OCI-LY1 (cell line): ENCODE measurements around the gene ZNF579.

Experiments used
- H2AFZ ChIP-seq: fragments of 200-600 bp; sonication (generic), shearing (Covaris generic); 2 replicates; pipeline ENCODE4 v1.6.0; 2014; ENCODE audit warnings: antibody characterized with exemption, mild to moderate bottlenecking, low read length
- H3F3A ChIP-seq: fragments of 200-600 bp; sonication (generic), shearing (Covaris generic); 2 replicates; pipeline ENCODE4 v1.6.0; 2014; ENCODE audit warnings: mild to moderate bottlenecking, antibody characterized with exemption, low read length, moderate library complexity; ENCODE audit not compliant: insufficient read depth
- H3K27ac ChIP-seq: fragments of 200-600 bp; sonication (generic); 2 replicates; pipeline ENCODE4 v1.5.1; 2014; ENCODE audit warnings: low read length, mixed run types, mild to moderate bottlenecking, low read depth; ENCODE audit not compliant: poor library complexity, severe bottlenecking
- H3K27me3 ChIP-seq: fragments of 200-600 bp; sonication (generic); 2 replicates; pipeline ENCODE4 v1.6.0; 2014; ENCODE audit warnings: antibody characterized with exemption, mild to moderate bottlenecking, low read length, moderate library complexity; ENCODE audit not compliant: insufficient read depth
- H3K36me3 ChIP-seq: fragments of 200-600 bp; sonication (generic); 2 replicates; pipeline ENCODE4 v1.6.1; 2014; ENCODE audit warnings: mild to moderate bottlenecking, antibody characterized with exemption, low read length, moderate library complexity, mixed read lengths; ENCODE audit not compliant: insufficient read depth
- H3K4me1 ChIP-seq: fragments of 200-600 bp; sonication (generic); 2 replicates; pipeline ENCODE4 v1.5.1; 2014; ENCODE audit warnings: mild to moderate bottlenecking, low read length, moderate library complexity; ENCODE audit not compliant: insufficient read depth, severe bottlenecking
- H3K4me2 ChIP-seq: fragments of 200-600 bp; sonication (generic), shearing (Covaris generic); 2 replicates; pipeline ENCODE4 v1.6.1; 2014; ENCODE audit warnings: low read length
- H3K4me3 ChIP-seq: fragments of 200-600 bp; sonication (generic); 2 replicates; pipeline ENCODE4 v1.5.1; 2014; ENCODE audit warnings: low read length, low read depth, mild to moderate bottlenecking, mixed read lengths; ENCODE audit not compliant: poor library complexity, severe bottlenecking
- H3K79me2 ChIP-seq: fragments of 200-600 bp; shearing (Covaris generic); 2 replicates; pipeline ENCODE4 v1.6.1; 2016; ENCODE audit warnings: mixed run types, low read length, mixed read lengths; ENCODE audit not compliant: insufficient read depth
- H3K9ac ChIP-seq: fragments of 200-600 bp; sonication (generic), shearing (Covaris generic); 2 replicates; pipeline ENCODE4 v1.6.1; 2014; ENCODE audit warnings: mild to moderate bottlenecking, low read length, mixed read lengths
- H3K9me2 ChIP-seq: fragments of 200-600 bp; sonication (generic), shearing (Covaris generic); 2 replicates; pipeline ENCODE4 v1.6.1; 2014; ENCODE audit warnings: low read depth, mild to moderate bottlenecking, low read length, mixed read lengths
- H3K9me3 ChIP-seq: fragments of 200-600 bp; shearing (Covaris generic); 2 replicates; pipeline ENCODE4 v1.6.1; 2014; ENCODE audit warnings: low read length, mixed read lengths
- H4K20me1 ChIP-seq: fragments of 200-600 bp; sonication (generic), shearing (Covaris generic); 2 replicates; pipeline ENCODE4 v1.6.0; 2016; ENCODE audit warnings: mild to moderate bottlenecking, low read length; ENCODE audit not compliant: insufficient read depth
- CTCF ChIP-seq: fragments of 200-600 bp; sonication (generic), shearing (Covaris generic); IDR thresholded peaks from 2 replicates; pipeline ENCODE4 v1.5.1; 2017; ENCODE audit warnings: mild to moderate bottlenecking, antibody characterized with exemption, low read length, moderate library complexity, mixed read lengths
- EZH2 ChIP-seq: fragments of 200-600 bp; sonication (generic), shearing (Covaris generic); IDR thresholded peaks from 2 replicates; pipeline ENCODE4 v1.8.0; 2017; ENCODE audit warnings: borderline replicate concordance, mixed run types, mild to moderate bottlenecking, antibody characterized with exemption, low read length, moderate library complexity, mixed read lengths

Gene ZNF579

DNA sequence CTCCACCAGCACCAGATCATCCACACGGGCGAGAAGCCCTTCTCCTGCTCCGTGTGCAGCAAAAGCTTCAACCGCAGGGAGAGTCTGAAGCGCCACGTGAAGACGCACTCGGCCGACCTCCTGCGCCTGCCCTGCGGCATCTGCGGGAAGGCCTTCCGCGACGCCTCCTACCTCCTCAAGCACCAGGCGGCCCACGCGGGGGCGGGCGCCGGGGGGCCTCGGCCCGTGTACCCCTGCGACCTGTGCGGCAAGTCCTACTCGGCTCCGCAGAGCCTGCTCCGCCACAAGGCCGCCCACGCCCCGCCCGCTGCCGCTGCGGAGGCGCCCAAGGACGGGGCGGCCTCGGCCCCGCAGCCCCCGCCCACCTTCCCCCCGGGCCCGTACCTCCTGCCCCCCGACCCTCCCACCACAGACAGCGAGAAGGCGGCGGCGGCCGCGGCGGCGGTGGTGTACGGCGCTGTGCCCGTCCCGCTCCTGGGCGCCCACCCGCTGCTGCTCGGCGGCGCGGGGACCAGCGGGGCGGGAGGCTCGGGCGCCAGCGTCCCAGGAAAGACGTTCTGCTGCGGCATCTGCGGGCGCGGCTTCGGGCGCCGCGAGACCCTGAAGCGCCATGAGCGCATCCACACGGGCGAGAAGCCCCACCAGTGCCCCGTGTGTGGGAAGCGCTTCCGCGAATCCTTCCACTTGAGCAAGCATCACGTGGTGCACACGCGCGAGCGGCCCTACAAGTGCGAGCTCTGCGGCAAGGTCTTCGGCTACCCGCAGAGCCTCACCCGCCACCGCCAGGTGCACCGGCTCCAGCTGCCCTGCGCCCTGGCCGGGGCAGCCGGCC is 34.3 kb upstream of the ZNF579 start:
- H3K9me3 ChIP-seq: no peaks in the 10 kb centered on the region
- no peak overlapping the region for H3K9ac ChIP-seq
- H3K79me2 ChIP-seq: no peaks in the 10 kb centered on the region
- H3K36me3 ChIP-seq: peaks cover 31% of the 10 kb centered on the region
- H3F3A ChIP-seq: no peaks in the 10 kb centered on the region
- no peak for TF ChIP-seq CTCF
- no peak for TF ChIP-seq EZH2
- H3K4me3 ChIP-seq: no peak overlapping the region
- H4K20me1 ChIP-seq: no peaks in the 10 kb centered on the region
- no peaks in the 10 kb centered on the region for H3K27me3 ChIP-seq
- H3K4me2 ChIP-seq: no peak overlapping the region
- no peak overlapping the region for H3K27ac ChIP-seq
- no peak overlapping the region for H2AFZ ChIP-seq
- no peaks in the 10 kb centered on the region for H3K4me1 ChIP-seq
- no peaks in the 10 kb centered on the region for H3K9me2 ChIP-seq

- Histone ChIP-seq H3K79me2 (no peaks in the 10 kb centered on the region), H3K36me3 (peaks cover 39% of the 10 kb centered on the region), H3K4me2 (no peak overlapping the region), H3K9me3 (no peaks in the 10 kb centered on the region), H4K20me1 (no peaks in the 10 kb centered on the region), H2AFZ (no peak overlapping the region), H3F3A (no peaks in the 10 kb centered on the region), H3K9me2 (no peaks in the 10 kb centered on the region), H3K27ac (no peak overlapping the region), H3K9ac (no peak overlapping the region), H3K4me1 (no peaks in the 10 kb centered on the region), H3K4me3 (no peak overlapping the region), H3K27me3 (no peaks in the 10 kb centered on the region)
- TF ChIP-seq EZH2 (no peak), CTCF (no peak)
Observed at GRCh38 chr19:55613930-55614710, 33.5 kb upstream of the ZNF579 start.

GRCh38 chr19:55613396-55613795 is 32.7 kb upstream of the ZNF579 start:
- Histone ChIP-seq H3K36me3 (peaks cover 39% of the 10 kb centered on the region), H3K79me2 (no peaks in the 10 kb centered on the region), H4K20me1 (no peaks in the 10 kb centered on the region), H3K9me3 (no peaks in the 10 kb centered on the region), H3K9me2 (no peaks in the 10 kb centered on the region), H3K9ac (no peak overlapping the region), H3K4me2 (no peak overlapping the region), H2AFZ (no peak overlapping the region), H3K4me3 (no peak overlapping the region), H3K27ac (no peak overlapping the region), H3K4me1 (no peaks in the 10 kb centered on the region), H3F3A (no peaks in the 10 kb centered on the region), H3K27me3 (no peaks in the 10 kb centered on the region)
- no peak for TF ChIP-seq CTCF
- TF ChIP-seq EZH2: no peak
